Measurements from ENCODE around the gene EIF3C. TPM values are rescaled to one million over a fixed set of nuclear protein-coding genes. Genes with fewer than 3 reads are reported as not detected.
"Not testable (repeated sequence)": the region's sequence is repeated elsewhere in the genome, so short reads cannot be mapped to it uniquely, and the experiment has no call there.

The EIF3C gene
- total and polyA plus RNA-seq, 2 of the 8 experiments (the other 6 are each of a cell fraction or from before 2014, with no cell fraction given), result 672 to 1,250 TPM

DNA sequence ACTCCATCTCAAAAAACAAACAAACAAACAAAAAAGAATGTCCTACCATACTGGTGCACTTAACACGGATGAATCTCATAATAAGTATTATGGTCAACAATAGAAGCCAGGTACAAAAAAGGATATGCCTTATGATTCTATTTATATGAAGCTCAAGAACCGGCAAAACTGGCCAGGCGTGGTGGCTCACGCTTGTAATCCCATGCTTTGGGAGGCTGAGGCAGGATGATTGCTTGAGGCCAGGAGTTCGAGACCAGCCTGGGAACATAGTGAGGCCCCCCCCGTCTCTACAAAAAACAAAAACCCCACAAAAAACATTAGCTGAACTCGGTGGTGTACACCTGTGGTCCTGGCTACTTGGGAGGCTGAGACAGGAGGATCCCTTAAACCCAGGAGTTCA is 7.0 kb upstream of the EIF3C start:
- H3K23ac ChIP-seq (ENCODE audit: insufficient read length); H3K14ac ChIP-seq (ENCODE audit: insufficient read length); H2BK12ac ChIP-seq (ENCODE audit: low read depth, low read length); H3K27me3 ChIP-seq (replicated peaks in 1 of 4; ENCODE audit: control insufficient read depth in 3 of 4, extremely low read depth in 1 of 4, insufficient read depth in 3 of 4, low read length in 3 of 4); H4K8ac ChIP-seq (ENCODE audit: extremely low read depth, insufficient read depth, low read length); H3K79me1 ChIP-seq (ENCODE audit: low read depth, low read length); H2BK5ac ChIP-seq (ENCODE audit: low read depth, low read length); H3K79me2 ChIP-seq (ENCODE audit: control insufficient read depth in 1 of 2, insufficient read depth in 2 of 2, low read length in 2 of 2); H2BK120ac ChIP-seq (replicated peaks; ENCODE audit: low read depth, low read length); H3K4me3 ChIP-seq (ENCODE audit: extremely low read depth in 1 of 4, insufficient read depth in 2 of 4, low read depth in 3 of 4, low read length in 4 of 4); POLR2A ChIA-PET (ENCODE audit: partially characterized antibody); H3K56ac ChIP-seq (replicated peaks; ENCODE audit: insufficient read length, low read depth, low read length); H3K4me1 ChIP-seq (replicated peaks in 1 of 4; ENCODE audit: control insufficient read depth in 3 of 4, insufficient read depth in 4 of 4, low read length in 3 of 4); H2BK15ac ChIP-seq (ENCODE audit: low read length); H4K91ac ChIP-seq (replicated peaks; ENCODE audit: insufficient read length, low read length); H2AK5ac ChIP-seq (ENCODE audit: low read depth, low read length); H3K18ac ChIP-seq (ENCODE audit: extremely low read depth, low read length); DNase-seq (ENCODE audit: low read depth in 1 of 2, low spot score in 2 of 2); H2BK20ac ChIP-seq (ENCODE audit: low read length); H3K23me2 ChIP-seq (ENCODE audit: low read depth, low read length); H4K5ac ChIP-seq (ENCODE audit: insufficient read length, low read depth, low read length); H3K9me3 ChIP-seq (ENCODE audit: insufficient read depth in 2 of 2, low read depth in 1 of 2, low read length in 1 of 2); FAIRE-seq; CTCF ChIA-PET (ENCODE audit: partially characterized antibody); H3K4me2 ChIP-seq (ENCODE audit: insufficient read depth in 1 of 2, low read depth in 2 of 2, low read length in 2 of 2); H3K9ac ChIP-seq (replicated peaks in 1 of 4; ENCODE audit: extremely low read depth in 1 of 4, low read depth in 3 of 4, low read length in 3 of 4); H4K20me1 ChIP-seq (replicated peaks in 1 of 2; ENCODE audit: control insufficient read depth in 1 of 2, insufficient read depth in 2 of 2, low read length in 2 of 2); H2AFZ ChIP-seq (ENCODE audit: low read length); H3K27ac ChIP-seq (ENCODE audit: low read depth, low read length); H3K36me3 ChIP-seq (ENCODE audit: control insufficient read depth in 2 of 4, insufficient read depth in 4 of 4, low read length in 3 of 4); H3K4ac ChIP-seq (replicated peaks; ENCODE audit: insufficient read length, low read depth, low read length): not testable (repeated sequence)
- WGBS, 2 experiments (ENCODE audit: extremely low coverage in 1 of 2, insufficient coverage in 1 of 2, insufficient read length in 1 of 2, insufficient replicate concordance in 2 of 2, low coverage in 1 of 2, low lambda C conversion rate in 2 of 2, missing lambda C conversion rate in 1 of 2), result no CpG with 5 or more reads among the region's 7 CpGs

GRCh38 chr16:28722852-28723650 is 11.8 kb downstream of the EIF3C start:
- H2BK5ac ChIP-seq (ENCODE audit: low read depth, low read length); H3K27me3 ChIP-seq (replicated peaks in 1 of 4; ENCODE audit: control insufficient read depth in 3 of 4, extremely low read depth in 1 of 4, insufficient read depth in 3 of 4, low read length in 3 of 4); H3K4me3 ChIP-seq (ENCODE audit: extremely low read depth in 1 of 4, insufficient read depth in 2 of 4, low read depth in 3 of 4, low read length in 4 of 4); H3K4me2 ChIP-seq (ENCODE audit: insufficient read depth in 1 of 2, low read depth in 2 of 2, low read length in 2 of 2); H3K56ac ChIP-seq (replicated peaks; ENCODE audit: insufficient read length, low read depth, low read length); H2BK120ac ChIP-seq (replicated peaks; ENCODE audit: low read depth, low read length); H2BK15ac ChIP-seq (ENCODE audit: low read length); H3K4ac ChIP-seq (replicated peaks; ENCODE audit: insufficient read length, low read depth, low read length); DNase-seq (ENCODE audit: low read depth in 1 of 2, low spot score in 2 of 2); H2BK20ac ChIP-seq (ENCODE audit: low read length); H4K8ac ChIP-seq (ENCODE audit: extremely low read depth, insufficient read depth, low read length); H2AFZ ChIP-seq (ENCODE audit: low read length); H2BK12ac ChIP-seq (ENCODE audit: low read depth, low read length); H3K79me1 ChIP-seq (ENCODE audit: low read depth, low read length); H3K18ac ChIP-seq (ENCODE audit: extremely low read depth, low read length); H3K23ac ChIP-seq (ENCODE audit: insufficient read length); H3K23me2 ChIP-seq (ENCODE audit: low read depth, low read length); POLR2A ChIA-PET (ENCODE audit: partially characterized antibody); H3K14ac ChIP-seq (ENCODE audit: insufficient read length); H2AK5ac ChIP-seq (ENCODE audit: low read depth, low read length); H3K9me3 ChIP-seq (ENCODE audit: insufficient read depth in 2 of 2, low read depth in 1 of 2, low read length in 1 of 2); H4K20me1 ChIP-seq (replicated peaks in 1 of 2; ENCODE audit: control insufficient read depth in 1 of 2, insufficient read depth in 2 of 2, low read length in 2 of 2); H4K5ac ChIP-seq (ENCODE audit: insufficient read length, low read depth, low read length); H3K4me1 ChIP-seq (replicated peaks in 1 of 4; ENCODE audit: control insufficient read depth in 3 of 4, insufficient read depth in 4 of 4, low read length in 3 of 4); H3K79me2 ChIP-seq (ENCODE audit: control insufficient read depth in 1 of 2, insufficient read depth in 2 of 2, low read length in 2 of 2); H3K9ac ChIP-seq (replicated peaks in 1 of 4; ENCODE audit: extremely low read depth in 1 of 4, low read depth in 3 of 4, low read length in 3 of 4); CTCF ChIA-PET (ENCODE audit: partially characterized antibody); H3K27ac ChIP-seq (ENCODE audit: low read depth, low read length); H3K36me3 ChIP-seq (ENCODE audit: control insufficient read depth in 2 of 4, insufficient read depth in 4 of 4, low read length in 3 of 4); H4K91ac ChIP-seq (replicated peaks; ENCODE audit: insufficient read length, low read length); FAIRE-seq: not testable (repeated sequence)
- 96% methylated on average over 10 of the region's 15 CpGs; no CpG with 5 or more reads in 1 of the 2 experiments for WGBS, 2 experiments (ENCODE audit: extremely low coverage in 1 of 2, insufficient coverage in 1 of 2, insufficient read length in 1 of 2, insufficient replicate concordance in 2 of 2, low coverage in 1 of 2, low lambda C conversion rate in 2 of 2, missing lambda C conversion rate in 1 of 2)
